Measurements from ENCODE around the gene COG5. TPM values are rescaled to one million over a fixed set of nuclear protein-coding genes. Genes with fewer than 3 reads are reported as not detected.
A peak's percentile ranks its signal among the peaks of the same experiment; 100 is the strongest.

The COG5 gene
- total and polyA plus RNA-seq, 9 of the 15 experiments (the other 6 are each of a cell fraction or from before 2014, with no cell fraction given) = 15.3 to 75.1 (median 56.4) TPM

DNA sequence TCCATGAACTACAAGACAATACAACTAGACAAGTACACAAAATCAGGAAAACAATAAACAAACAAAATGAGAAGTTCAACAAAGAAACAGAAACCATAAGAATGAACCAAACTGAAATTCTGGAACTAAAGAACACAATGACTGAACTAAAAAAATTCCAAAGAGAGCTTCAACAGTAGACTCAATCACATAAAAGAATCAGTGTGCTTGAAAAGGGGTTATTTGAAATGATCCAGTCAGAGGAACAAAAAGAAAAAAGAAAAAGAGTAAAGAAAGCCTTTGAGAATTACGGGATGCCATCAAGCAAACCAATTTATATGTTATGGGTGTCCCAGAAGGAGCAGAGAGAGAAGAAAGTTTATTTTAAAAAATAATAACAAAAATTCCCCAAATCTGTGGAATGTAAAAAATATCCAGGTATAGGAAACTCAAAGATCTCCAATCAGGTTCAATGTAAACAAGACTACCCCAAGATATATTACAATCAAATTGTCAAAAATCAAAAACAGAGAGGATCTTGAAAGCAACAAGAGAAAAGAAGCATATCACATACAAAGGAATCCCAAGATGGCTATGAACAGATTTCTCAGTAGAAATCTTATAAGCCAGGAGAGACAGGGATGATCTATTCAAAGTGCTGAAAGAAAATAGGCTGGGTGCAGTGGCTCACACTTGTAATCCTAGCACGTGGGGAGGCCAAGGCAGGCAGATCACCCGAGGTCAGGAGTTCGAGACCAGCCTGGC, 18.7 kb downstream of the COG5 start (continued):
- TF ChIP-seq, protein P1, sequence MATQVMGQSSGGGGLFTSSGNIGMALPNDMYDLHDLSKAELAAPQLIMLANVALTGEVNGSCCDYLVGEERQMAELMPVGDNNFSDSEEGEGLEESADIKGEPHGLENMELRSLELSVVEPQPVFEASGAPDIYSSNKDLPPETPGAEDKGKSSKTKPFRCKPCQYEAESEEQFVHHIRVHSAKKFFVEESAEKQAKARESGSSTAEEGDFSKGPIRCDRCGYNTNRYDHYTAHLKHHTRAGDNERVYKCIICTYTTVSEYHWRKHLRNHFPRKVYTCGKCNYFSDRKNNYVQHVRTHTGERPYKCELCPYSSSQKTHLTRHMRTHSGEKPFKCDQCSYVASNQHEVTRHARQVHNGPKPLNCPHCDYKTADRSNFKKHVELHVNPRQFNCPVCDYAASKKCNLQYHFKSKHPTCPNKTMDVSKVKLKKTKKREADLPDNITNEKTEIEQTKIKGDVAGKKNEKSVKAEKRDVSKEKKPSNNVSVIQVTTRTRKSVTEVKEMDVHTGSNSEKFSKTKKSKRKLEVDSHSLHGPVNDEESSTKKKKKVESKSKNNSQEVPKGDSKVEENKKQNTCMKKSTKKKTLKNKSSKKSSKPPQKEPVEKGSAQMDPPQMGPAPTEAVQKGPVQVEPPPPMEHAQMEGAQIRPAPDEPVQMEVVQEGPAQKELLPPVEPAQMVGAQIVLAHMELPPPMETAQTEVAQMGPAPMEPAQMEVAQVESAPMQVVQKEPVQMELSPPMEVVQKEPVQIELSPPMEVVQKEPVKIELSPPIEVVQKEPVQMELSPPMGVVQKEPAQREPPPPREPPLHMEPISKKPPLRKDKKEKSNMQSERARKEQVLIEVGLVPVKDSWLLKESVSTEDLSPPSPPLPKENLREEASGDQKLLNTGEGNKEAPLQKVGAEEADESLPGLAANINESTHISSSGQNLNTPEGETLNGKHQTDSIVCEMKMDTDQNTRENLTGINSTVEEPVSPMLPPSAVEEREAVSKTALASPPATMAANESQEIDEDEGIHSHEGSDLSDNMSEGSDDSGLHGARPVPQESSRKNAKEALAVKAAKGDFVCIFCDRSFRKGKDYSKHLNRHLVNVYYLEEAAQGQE (IDR thresholded peaks at IDR 0.05; ENCODE audit: borderline replicate concordance) = no peak
- TF ChIP-seq, protein P1 (CRISPR knock-in tag; IDR thresholded peaks at IDR 0.05; ENCODE audit: low read depth) = no peak
- peak; percentile 32 for TF ChIP-seq BRD9 (IDR thresholded peaks at IDR 0.05; ENCODE audit: low read depth, partially characterized antibody)
- TF ChIP-seq, protein P2, sequence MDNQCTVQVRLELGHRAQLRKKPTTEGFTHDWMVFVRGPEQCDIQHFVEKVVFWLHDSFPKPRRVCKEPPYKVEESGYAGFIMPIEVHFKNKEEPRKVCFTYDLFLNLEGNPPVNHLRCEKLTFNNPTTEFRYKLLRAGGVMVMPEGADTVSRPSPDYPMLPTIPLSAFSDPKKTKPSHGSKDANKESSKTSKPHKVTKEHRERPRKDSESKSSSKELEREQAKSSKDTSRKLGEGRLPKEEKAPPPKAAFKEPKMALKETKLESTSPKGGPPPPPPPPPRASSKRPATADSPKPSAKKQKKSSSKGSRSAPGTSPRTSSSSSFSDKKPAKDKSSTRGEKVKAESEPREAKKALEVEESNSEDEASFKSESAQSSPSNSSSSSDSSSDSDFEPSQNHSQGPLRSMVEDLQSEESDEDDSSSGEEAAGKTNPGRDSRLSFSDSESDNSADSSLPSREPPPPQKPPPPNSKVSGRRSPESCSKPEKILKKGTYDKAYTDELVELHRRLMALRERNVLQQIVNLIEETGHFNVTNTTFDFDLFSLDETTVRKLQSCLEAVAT (IDR thresholded peaks at IDR 0.05) = peak in 1 of 2 experiments; percentile 39; a peak in 1 of 4 replicates
